Ishikawa (cell line): Measurements from ENCODE around the gene CNTN1.

Experiments used
- CEBPB ChIP-seq: IDR thresholded peaks from 2 replicates; pipeline ENCODE4 v1.6.1; 2012
- CREB1 ChIP-seq: IDR thresholded peaks from 2 replicates; pipeline ENCODE4 v1.6.1; 2012; ENCODE audit warnings: low read depth
- EGR1 ChIP-seq: IDR thresholded peaks from 2 replicates; pipeline ENCODE4 v1.6.1; 2012
- EP300 ChIP-seq: IDR thresholded peaks from 2 replicates; pipeline ENCODE4 v1.6.1; 2012; ENCODE audit warnings: borderline replicate concordance
- FOXM1 ChIP-seq: IDR thresholded peaks from 2 replicates; pipeline ENCODE4 v1.6.1; 2012; ENCODE audit warnings: low read depth, borderline replicate concordance
- NFIC ChIP-seq: IDR thresholded peaks from 2 replicates; pipeline ENCODE4 v1.6.1; 2012
- RAD21 ChIP-seq: IDR thresholded peaks from 2 replicates; pipeline ENCODE4 v1.6.1; 2012; ENCODE audit warnings: low read depth
- TAF1 ChIP-seq: IDR thresholded peaks from 2 replicates; pipeline ENCODE4 v1.6.1; 2012; ENCODE audit warnings: low read depth, mild to moderate bottlenecking
- TCF12 ChIP-seq: IDR thresholded peaks from 2 replicates; pipeline ENCODE4 v1.6.1; 2012; ENCODE audit warnings: low read depth
- TEAD4 ChIP-seq: IDR thresholded peaks from 2 replicates; pipeline ENCODE4 v1.6.1; 2012
- YY1 ChIP-seq: IDR thresholded peaks from 2 replicates; pipeline ENCODE4 v1.6.1; 2012; ENCODE audit warnings: low read depth
- ZBTB7A ChIP-seq: IDR thresholded peaks from 2 replicates; pipeline ENCODE4 v1.6.1; 2012; ENCODE audit warnings: low read depth
- TF ChIP-seq, protein P1 (sequence below): IDR thresholded peaks from 2 replicates; pipeline ENCODE4 v1.6.1; 2012
- TF ChIP-seq, protein P2 (sequence below): IDR thresholded peaks from 2 replicates; pipeline ENCODE4 v1.6.1; 2012; ENCODE audit warnings: low read depth, mild to moderate bottlenecking
- TF ChIP-seq, protein P3 (sequence below): IDR thresholded peaks from 2 replicates; pipeline ENCODE4 v1.6.1; 2012

CNTN1 gene

DNA sequence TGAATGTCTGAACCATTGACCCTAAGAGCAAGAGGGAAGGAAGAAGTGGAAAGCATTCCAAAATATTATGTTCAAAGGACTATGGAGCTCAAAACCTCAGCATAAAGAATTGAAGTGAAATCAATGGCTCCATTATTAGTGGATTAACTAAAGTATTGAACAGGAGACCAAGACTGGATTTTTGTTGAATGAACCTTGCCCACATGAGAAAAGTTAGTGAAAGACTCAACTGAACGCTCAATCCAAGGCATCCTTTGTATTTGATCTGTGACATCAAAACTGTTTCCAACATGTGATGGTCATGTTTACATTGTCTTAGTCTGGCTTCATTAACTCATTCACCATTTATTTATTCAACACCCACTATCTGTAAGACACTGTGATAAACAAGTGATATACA is 161.0 kb downstream of the CNTN1 start:
- TF ChIP-seq CEBPB (no peak), TAF1 (no peak), FOXM1 (no peak)

DNA sequence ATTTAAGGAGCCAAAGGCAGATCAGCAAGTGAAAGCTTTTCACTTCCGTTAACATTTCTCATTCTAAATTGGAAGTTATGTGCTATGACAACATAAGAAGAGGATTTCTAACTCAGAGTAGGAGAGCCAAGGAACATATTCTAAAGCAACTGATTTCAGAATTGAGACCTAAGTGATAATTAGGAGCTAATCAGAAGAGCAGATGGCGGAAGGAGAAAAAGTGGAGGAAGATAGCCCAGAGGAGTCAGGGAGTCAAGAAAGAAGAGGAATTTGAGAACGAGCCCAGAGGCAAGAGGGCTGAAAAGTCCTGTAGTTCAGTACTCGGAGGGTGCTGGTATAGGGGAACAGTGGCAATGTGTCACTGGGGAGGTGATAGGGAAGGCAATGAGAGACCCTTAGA is 162.4 kb downstream of the CNTN1 start:
- TF ChIP-seq TEAD4 (no peak), TAF1 (no peak), CREB1 (no peak), RAD21 (no peak), NFIC (no peak), EP300 (no peak), EGR1 (no peak), TCF12 (no peak), CEBPB (no peak), YY1 (no peak), ZBTB7A (no peak)
- TF ChIP-seq, protein P1, sequence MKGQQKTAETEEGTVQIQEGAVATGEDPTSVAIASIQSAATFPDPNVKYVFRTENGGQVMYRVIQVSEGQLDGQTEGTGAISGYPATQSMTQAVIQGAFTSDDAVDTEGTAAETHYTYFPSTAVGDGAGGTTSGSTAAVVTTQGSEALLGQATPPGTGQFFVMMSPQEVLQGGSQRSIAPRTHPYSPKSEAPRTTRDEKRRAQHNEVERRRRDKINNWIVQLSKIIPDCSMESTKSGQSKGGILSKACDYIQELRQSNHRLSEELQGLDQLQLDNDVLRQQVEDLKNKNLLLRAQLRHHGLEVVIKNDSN: no peak
- TF ChIP-seq, protein P2, sequence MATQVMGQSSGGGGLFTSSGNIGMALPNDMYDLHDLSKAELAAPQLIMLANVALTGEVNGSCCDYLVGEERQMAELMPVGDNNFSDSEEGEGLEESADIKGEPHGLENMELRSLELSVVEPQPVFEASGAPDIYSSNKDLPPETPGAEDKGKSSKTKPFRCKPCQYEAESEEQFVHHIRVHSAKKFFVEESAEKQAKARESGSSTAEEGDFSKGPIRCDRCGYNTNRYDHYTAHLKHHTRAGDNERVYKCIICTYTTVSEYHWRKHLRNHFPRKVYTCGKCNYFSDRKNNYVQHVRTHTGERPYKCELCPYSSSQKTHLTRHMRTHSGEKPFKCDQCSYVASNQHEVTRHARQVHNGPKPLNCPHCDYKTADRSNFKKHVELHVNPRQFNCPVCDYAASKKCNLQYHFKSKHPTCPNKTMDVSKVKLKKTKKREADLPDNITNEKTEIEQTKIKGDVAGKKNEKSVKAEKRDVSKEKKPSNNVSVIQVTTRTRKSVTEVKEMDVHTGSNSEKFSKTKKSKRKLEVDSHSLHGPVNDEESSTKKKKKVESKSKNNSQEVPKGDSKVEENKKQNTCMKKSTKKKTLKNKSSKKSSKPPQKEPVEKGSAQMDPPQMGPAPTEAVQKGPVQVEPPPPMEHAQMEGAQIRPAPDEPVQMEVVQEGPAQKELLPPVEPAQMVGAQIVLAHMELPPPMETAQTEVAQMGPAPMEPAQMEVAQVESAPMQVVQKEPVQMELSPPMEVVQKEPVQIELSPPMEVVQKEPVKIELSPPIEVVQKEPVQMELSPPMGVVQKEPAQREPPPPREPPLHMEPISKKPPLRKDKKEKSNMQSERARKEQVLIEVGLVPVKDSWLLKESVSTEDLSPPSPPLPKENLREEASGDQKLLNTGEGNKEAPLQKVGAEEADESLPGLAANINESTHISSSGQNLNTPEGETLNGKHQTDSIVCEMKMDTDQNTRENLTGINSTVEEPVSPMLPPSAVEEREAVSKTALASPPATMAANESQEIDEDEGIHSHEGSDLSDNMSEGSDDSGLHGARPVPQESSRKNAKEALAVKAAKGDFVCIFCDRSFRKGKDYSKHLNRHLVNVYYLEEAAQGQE: no peak

DNA sequence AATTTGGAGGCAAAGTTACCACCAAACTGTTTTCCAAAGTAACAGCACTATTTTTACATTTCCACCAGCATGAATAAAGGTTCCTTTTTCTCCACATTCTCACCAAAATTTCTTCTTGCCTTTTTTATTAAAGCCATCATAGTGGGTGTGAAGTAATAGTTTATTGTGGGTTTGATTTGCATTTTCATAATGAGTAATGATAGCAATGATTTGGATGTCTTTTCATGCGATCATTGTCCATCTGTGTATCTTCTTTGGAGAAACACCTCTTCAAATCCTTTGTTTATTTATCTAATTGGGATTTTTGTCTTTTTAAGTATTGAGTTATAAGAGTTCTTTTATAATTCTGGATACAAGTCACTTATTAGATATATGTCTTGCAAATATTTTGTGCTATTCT is 172.7 kb downstream of the CNTN1 start:
- TF ChIP-seq, protein P1: no peak
- TF ChIP-seq TAF1 (no peak), ZBTB7A (no peak), TEAD4 (no peak)

DNA sequence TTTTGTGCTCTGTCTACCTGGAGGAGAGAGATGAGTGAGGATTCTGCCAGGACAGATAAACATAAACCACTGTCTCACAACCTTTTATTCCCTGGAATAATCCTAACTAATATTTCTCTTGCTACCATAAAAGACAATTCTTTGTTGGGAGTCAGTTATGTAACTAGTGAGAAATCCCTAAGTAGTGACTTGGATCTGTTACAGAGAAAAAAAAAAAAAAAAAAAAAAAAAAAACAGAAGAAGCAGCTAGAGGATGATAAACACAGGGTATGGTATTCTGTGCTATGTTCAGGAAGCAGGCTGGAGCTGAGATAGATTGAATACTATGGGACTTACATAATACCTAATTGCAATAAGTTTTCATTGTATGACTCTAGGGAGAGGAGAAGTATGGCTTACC is 178.7 kb downstream of the CNTN1 start:
- TF ChIP-seq YY1: no peak
- no peak for TF ChIP-seq EGR1
- no peak for TF ChIP-seq RAD21
- TF ChIP-seq FOXM1: no peak
- TF ChIP-seq TAF1: no peak
- TF ChIP-seq CEBPB: no peak
- no peak for TF ChIP-seq NFIC
- TF ChIP-seq, protein P1: no peak
- TF ChIP-seq ZBTB7A: no peak
- TF ChIP-seq CREB1: no peak
- no peak for TF ChIP-seq TCF12
- TF ChIP-seq, protein P3, sequence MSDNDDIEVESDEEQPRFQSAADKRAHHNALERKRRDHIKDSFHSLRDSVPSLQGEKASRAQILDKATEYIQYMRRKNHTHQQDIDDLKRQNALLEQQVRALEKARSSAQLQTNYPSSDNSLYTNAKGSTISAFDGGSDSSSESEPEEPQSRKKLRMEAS: no peak
- TF ChIP-seq EP300: no peak
- TF ChIP-seq, protein P2: no peak
- no peak for TF ChIP-seq TEAD4

DNA sequence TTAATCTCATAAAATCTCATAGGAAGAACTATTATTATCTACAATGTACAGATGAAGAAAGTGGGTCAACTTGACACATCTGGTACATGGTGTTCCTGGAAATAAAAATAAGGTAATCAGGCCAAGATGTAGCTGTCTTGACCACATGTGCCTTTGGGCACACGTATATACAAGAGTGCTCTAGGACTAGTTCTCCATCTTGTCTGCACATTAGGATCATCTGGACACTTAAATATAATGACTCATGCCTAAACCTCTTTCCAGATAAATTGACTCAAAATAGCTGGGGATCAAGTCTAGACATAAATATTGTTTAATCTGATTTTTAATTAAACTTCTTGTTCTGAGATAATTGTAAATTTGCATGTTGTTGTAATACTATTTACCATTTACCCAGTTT is 182.6 kb downstream of the CNTN1 start:
- TF ChIP-seq FOXM1: no peak

DNA sequence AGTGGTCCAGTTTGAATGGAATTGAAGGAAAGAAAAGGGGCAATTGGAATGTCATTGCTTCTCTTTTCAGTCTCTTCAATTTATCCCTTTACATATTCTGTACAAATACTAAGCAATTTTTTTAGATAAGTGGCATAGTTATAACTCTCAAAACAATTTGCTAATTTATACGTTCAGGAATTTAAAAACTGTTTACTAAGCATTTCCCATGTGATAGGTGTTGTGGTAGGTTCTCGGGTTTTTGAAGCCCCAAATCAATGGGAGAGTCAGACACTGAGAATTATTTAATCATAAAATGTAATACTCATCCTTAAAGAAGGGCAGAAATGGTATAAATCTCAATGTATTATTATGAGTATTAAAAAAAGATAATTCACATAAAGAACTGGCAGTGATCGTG is 197.1 kb downstream of the CNTN1 start:
- TF ChIP-seq, protein P1: no peak
- no peak for TF ChIP-seq EGR1
- no peak for TF ChIP-seq EP300
- no peak for TF ChIP-seq RAD21
- TF ChIP-seq TEAD4: no peak
- no peak for TF ChIP-seq FOXM1
- no peak for TF ChIP-seq TAF1
- TF ChIP-seq CEBPB: no peak
- TF ChIP-seq NFIC: no peak
- TF ChIP-seq, protein P2: no peak
- TF ChIP-seq TCF12: no peak
- TF ChIP-seq CREB1: no peak
- TF ChIP-seq, protein P3: no peak
- TF ChIP-seq YY1: no peak
- no peak for TF ChIP-seq ZBTB7A
